Glutamatergic neuron (in vitro differentiated cells): ENCODE measurements around the gene DDX24. TPM values are rescaled to one million over a fixed set of nuclear protein-coding genes. Genes with fewer than 3 reads are reported as not detected.

Source experiments
- DNase-seq: peaks from one replicate; pipeline ENCODE4 v3.0.0; 2022
- H3K27ac Mint-ChIP-seq: one replicate; pipeline ENCODE4 v1.8.0; 2020; ENCODE audit warnings: mild to moderate bottlenecking, mixed read lengths, inconsistent platforms; ENCODE audit not compliant: unreplicated experiment
- H3K27me3 Mint-ChIP-seq: one replicate; pipeline ENCODE4 v1.8.0; 2020; ENCODE audit warnings: mild to moderate bottlenecking, moderate library complexity, mixed read lengths, inconsistent platforms; ENCODE audit not compliant: unreplicated experiment
- H3K36me3 Mint-ChIP-seq: one replicate; pipeline ENCODE4 v1.8.0; 2020; ENCODE audit warnings: mild to moderate bottlenecking, mixed read lengths, inconsistent platforms; ENCODE audit not compliant: unreplicated experiment
- H3K4me1 Mint-ChIP-seq: one replicate; pipeline ENCODE4 v1.8.0; 2020; ENCODE audit warnings: mild to moderate bottlenecking, low read depth, mixed read lengths, inconsistent platforms; ENCODE audit not compliant: unreplicated experiment
- H3K4me3 Mint-ChIP-seq: one replicate; pipeline ENCODE4 v1.8.0; 2020; ENCODE audit warnings: mild to moderate bottlenecking, mixed read lengths, inconsistent platforms; ENCODE audit not compliant: unreplicated experiment
- H3K9me3 Mint-ChIP-seq: one replicate; pipeline ENCODE4 v1.8.0; 2020; ENCODE audit warnings: mild to moderate bottlenecking, moderate library complexity, mixed read lengths, inconsistent platforms; ENCODE audit not compliant: unreplicated experiment
- CTCF ChIP-seq: fragments of 200-600 bp; sonication (generic); IDR thresholded peaks from one replicate; pipeline ENCODE4 v1.5.0; 2021; ENCODE audit not compliant: partially characterized antibody, unreplicated experiment
- total RNA-seq: library from RNA; stranded (reverse); fragmentation: NEBNext Ultra II Directional; extraction: Animal tissue kit (Norgen Biotek cat#: 25700); gene quantifications from one replicate; pipeline ENCODE4 v1.2.1, GENCODE V29; 2021; ENCODE audit not compliant: unreplicated experiment

Gene DDX24
- total RNA-seq, 1 donor from 2014 or later, result 257 TPM

- peaks cover 7% of the 10 kb centered on the region for H3K9me3 Mint-ChIP-seq
- H3K27ac Mint-ChIP-seq, result no peak overlapping the region
- H3K4me1 Mint-ChIP-seq, result peaks cover 3% of the 10 kb centered on the region
- H3K27me3 Mint-ChIP-seq, result no peaks in the 10 kb centered on the region
- H3K36me3 Mint-ChIP-seq, result peaks cover 17% of the 10 kb centered on the region
- H3K4me3 Mint-ChIP-seq, result no peak overlapping the region
- DNase-seq, result no peak
- no peak for TF ChIP-seq CTCF
These were observed 38.1 kb upstream of the DDX24 start for GRCh38 chr14:94119071-94119470.

- H3K27me3 Mint-ChIP-seq, result no peaks in the 10 kb centered on the region
- no peak overlapping the region for H3K4me3 Mint-ChIP-seq
- H3K9me3 Mint-ChIP-seq, result peaks cover 2% of the 10 kb centered on the region
- no peak for TF ChIP-seq CTCF
- H3K4me1 Mint-ChIP-seq, result peaks cover 6% of the 10 kb centered on the region
- H3K27ac Mint-ChIP-seq, result no peak overlapping the region
- peaks cover 11% of the 10 kb centered on the region for H3K36me3 Mint-ChIP-seq
- DNase-seq, result no peak
These were observed 36.9 kb upstream of the DDX24 start for GRCh38 chr14:94117856-94118255.

GRCh38 chr14:94116701-94117100, 35.7 kb upstream of the DDX24 start:
- H3K36me3 Mint-ChIP-seq, result no peaks in the 10 kb centered on the region
- H3K27ac Mint-ChIP-seq, result no peak overlapping the region
- H3K27me3 Mint-ChIP-seq, result peaks cover 2% of the 10 kb centered on the region
- peaks cover 2% of the 10 kb centered on the region for H3K9me3 Mint-ChIP-seq
- H3K4me3 Mint-ChIP-seq, result no peak overlapping the region
- peaks cover 6% of the 10 kb centered on the region for H3K4me1 Mint-ChIP-seq
- DNase-seq, result no peak
- TF ChIP-seq CTCF, result no peak

GRCh38 chr14:94115631-94116030, 34.6 kb upstream of the DDX24 start:
- Mint-ChIP-seq H3K27ac (no peak overlapping the region), H3K4me1 (peaks cover 6% of the 10 kb centered on the region), H3K4me3 (no peak overlapping the region), H3K36me3 (no peaks in the 10 kb centered on the region), H3K9me3 (peaks cover 2% of the 10 kb centered on the region), H3K27me3 (peaks cover 4% of the 10 kb centered on the region)
- no peak for TF ChIP-seq CTCF
- no peak for DNase-seq

GRCh38 chr14:94115058-94115591, 34.1 kb upstream of the DDX24 start:
- H3K36me3 Mint-ChIP-seq, result no peaks in the 10 kb centered on the region
- H3K27ac Mint-ChIP-seq, result no peak overlapping the region
- peaks cover 6% of the 10 kb centered on the region for H3K4me1 Mint-ChIP-seq
- peaks cover 4% of the 10 kb centered on the region for H3K27me3 Mint-ChIP-seq
- no peak overlapping the region for H3K4me3 Mint-ChIP-seq
- DNase-seq, result no peak
- peaks cover 2% of the 10 kb centered on the region for H3K9me3 Mint-ChIP-seq
- TF ChIP-seq CTCF, result no peak
